ENCODE data around the gene RELB. TPM values are rescaled to one million over a fixed set of nuclear protein-coding genes. Genes with fewer than 3 reads are reported as not detected.
A peak's percentile ranks its signal among the peaks of the same experiment; 100 is the strongest.

Gene RELB
- total and polyA plus RNA-seq, 9 of the 15 experiments (the other 6 are each of a cell fraction or from before 2014, with no cell fraction given) = 0.15 to 1.1 (median 0.28) TPM; not detected in 2

- BruUV-seq (replicated peaks) = no TSS peak
- DNase-seq (ENCODE audit: extremely low read depth in 1 of 4, low spot score in 3 of 4) (no peak), FAIRE-seq (no peak), ATAC-seq (no peak)
- Histone ChIP-seq H3K27ac (ENCODE audit: extremely low read depth, low read depth, low read length) (no peak overlapping the region), H3K9me1 (ENCODE audit: control insufficient read depth, insufficient read depth, low read length) (no peaks in the 10 kb centered on the region), H3K36me3 (ENCODE audit: control insufficient read depth, insufficient read depth, low read length) (peaks cover 91% of the 10 kb centered on the region; the same call in 2 of the 3 replicates), H2AFZ (ENCODE audit: low read depth, low read length) (no peak overlapping the region), H3K9ac (ENCODE audit: insufficient read depth in 1 of 2, low read depth in 2 of 2, low read length in 2 of 2) (peak overlapping the region in 1 of 2 experiments; percentile 27; a peak in 1 of 4 replicates), H4K20me1 (replicated peaks; ENCODE audit: control insufficient read depth, insufficient read depth, low read length) (no peaks in the 10 kb centered on the region; the same call in 1 of the 2 replicates), H3K27me3 (ENCODE audit: control insufficient read depth in 2 of 2, insufficient read depth in 2 of 2, low read length in 2 of 2) (no peaks in the 10 kb centered on the region), H3K4me2 (ENCODE audit: insufficient read depth, low read length) (no peak overlapping the region), H3K4me1 (replicated peaks in 1 of 2; ENCODE audit: control insufficient read depth in 2 of 2, insufficient read depth in 2 of 2, low read length in 2 of 2) (peaks cover 0 to 17% of the 10 kb centered on the region in 2 experiments; a peak in 2 of 5 replicates), H3K79me2 (ENCODE audit: control insufficient read depth, insufficient read depth, low read length) (no peaks in the 10 kb centered on the region), H3K4me3 (no peak overlapping the region), H3K9me3 (replicated peaks; ENCODE audit: control insufficient read depth, insufficient read depth, low read depth, low read length) (no peaks in the 10 kb centered on the region)
- ChIA-PET CTCF (ENCODE audit: low intra/inter-chr PET ratio) (interaction anchor here (1.7 kb wide), 1 partner anchor 71 kb away, joined by 11 read pairs; no protein-coding TSS in a partner anchor), POLR2A (interaction anchor here (0.6 to 1.0 kb wide), 4 partner anchors 9 to 308 kb away, joined by 3 to 5 read pairs (median 3); partner anchors contain the start of gene APOE)
- in situ Hi-C loops (cut with MboI) = no loop called here
- intact Hi-C loops (cut with micrococcal nuclease) = no loop called here
- WGBS (ENCODE audit: insufficient coverage, low coverage, missing lambda C conversion rate) = 90% methylated on average over 8 of the region's 9 CpGs
- TF ChIP-seq GTF2B (IDR thresholded peaks at IDR 0.05; ENCODE audit: extremely low read depth, insufficient read length) = no peak
- TF ChIP-seq ADNP (tag; IDR thresholded peaks at IDR 0.05) = no peak
- no peak for TF ChIP-seq U2AF1 (optimal IDR thresholded peaks at IDR 0.05; ENCODE audit: low read depth, low read length)
- TF ChIP-seq KLF10 (CRISPR knock-in tag; IDR thresholded peaks at IDR 0.05) = no peak
- TF ChIP-seq ZNF318 (IDR thresholded peaks at IDR 0.05; ENCODE audit: borderline replicate concordance in 1 of 2, low read depth in 1 of 2) = no peak
- no peak for TF ChIP-seq CBFB (CRISPR knock-in tag; IDR thresholded peaks at IDR 0.05)
Observed at GRCh38 chr19:44988273-44988672, 13.0 kb upstream of the RELB start.

All from K562 (cell line).